Measurements from ENCODE around the gene POLE.
A peak's percentile ranks its signal among the peaks of the same experiment; 100 is the strongest.

Gene POLE

GRCh38 chr12:132675757-132676432 is 11.2 kb downstream of the POLE start:
- DNase-seq, result no peak

GRCh38 chr12:132674561-132674960 is 12.6 kb downstream of the POLE start:
- DNase-seq, result no peak

GRCh38 chr12:132673288-132674179 is 13.6 kb downstream of the POLE start:
- no peak for DNase-seq

GRCh38 chr12:132672678-132673077 is 14.5 kb downstream of the POLE start:
- no peak for DNase-seq

- no peak for DNase-seq
Observed at GRCh38 chr12:132672116-132672515, 15.0 kb downstream of the POLE start.

- no peak for DNase-seq
Observed at GRCh38 chr12:132669166-132669879, 17.8 kb downstream of the POLE start.

GRCh38 chr12:132668191-132669088 is 18.7 kb downstream of the POLE start:
- DNase-seq, result no peak

GRCh38 chr12:132665794-132666193 is 21.3 kb downstream of the POLE start:
- no peak for DNase-seq

GRCh38 chr12:132665149-132665491 is 22.0 kb downstream of the POLE start:
- DNase-seq, result no peak

- DNase-seq, result no peak
Observed at GRCh38 chr12:132664206-132665148, 22.7 kb downstream of the POLE start.

- no peak for DNase-seq
Observed at GRCh38 chr12:132662901-132663755, 24.0 kb downstream of the POLE start.

- no peak for DNase-seq
Observed at GRCh38 chr12:132661972-132662371, 25.2 kb downstream of the POLE start.

GRCh38 chr12:132660996-132661395 is 26.1 kb downstream of the POLE start:
- no peak for DNase-seq

- DNase-seq, result no peak
Observed at GRCh38 chr12:132660052-132660451, 27.1 kb downstream of the POLE start.

- DNase-seq, result peak in 1 of 2 experiments; percentile 22
Observed at GRCh38 chr12:132659146-132659545, 28.0 kb downstream of the POLE start.

- DNase-seq, result no peak
Observed at GRCh38 chr12:132658149-132658894, 28.8 kb downstream of the POLE start.

- no peak for DNase-seq
Observed at GRCh38 chr12:132657004-132657727, 30.0 kb downstream of the POLE start.

- no peak for DNase-seq
Observed at GRCh38 chr12:132653567-132654290, 33.4 kb downstream of the POLE start.
